Neural cell (in vitro differentiated cells): Measurements from ENCODE around the gene UQCR11. TPM values are rescaled to one million over a fixed set of nuclear protein-coding genes. Genes with fewer than 3 reads are reported as not detected.

Experiments used
- H2AFZ ChIP-seq: fragments of 200-600, 300-800 bp; sonication (generic), shearing (Covaris generic); 2 replicates; pipeline ENCODE4 v1.6.0; 2014; ENCODE audit warnings: low read depth, mild to moderate bottlenecking, antibody characterized with exemption, low read length, moderate library complexity
- H3F3A ChIP-seq: fragments of 200-600 bp; shearing (Covaris generic); 2 replicates; pipeline ENCODE4 v1.6.1; 2016; ENCODE audit warnings: mild to moderate bottlenecking, moderate library complexity, mixed read lengths, antibody characterized with exemption, low read length; ENCODE audit not compliant: insufficient read depth, poor library complexity, severe bottlenecking
- H3K27ac ChIP-seq: fragments of 200-600, 300-800 bp; sonication (generic), shearing (Covaris generic); 2 replicates; pipeline ENCODE4 v1.5.1; 2014; ENCODE audit warnings: mild to moderate bottlenecking, low read length, moderate library complexity
- H3K27me3 ChIP-seq: fragments of 300-800, 200-600 bp; sonication (generic), shearing (Covaris generic); 2 replicates; pipeline ENCODE4 v1.6.0; 2014; ENCODE audit warnings: mild to moderate bottlenecking, low read depth, low read length, moderate library complexity; ENCODE audit not compliant: insufficient read depth
- H3K36me3 ChIP-seq: fragments of 300-800, 200-600 bp; sonication (generic), shearing (Covaris generic); 2 replicates; pipeline ENCODE4 v1.5.1; 2014; ENCODE audit warnings: mild to moderate bottlenecking, antibody characterized with exemption, low read length, moderate library complexity; ENCODE audit not compliant: insufficient read depth
- H3K4me2 ChIP-seq: fragments of 300-800, 200-600 bp; sonication (generic), shearing (Covaris generic); 2 replicates; pipeline ENCODE4 v1.6.0; 2014; ENCODE audit warnings: mild to moderate bottlenecking, low read length
- H3K4me3 ChIP-seq: fragments of 300-800, 200-600 bp; sonication (generic), shearing (Covaris generic); 2 replicates; pipeline ENCODE4 v1.5.1; 2014; ENCODE audit warnings: mild to moderate bottlenecking, low read length, moderate library complexity
- H3K79me2 ChIP-seq: fragments of 200-600 bp; shearing (Covaris generic); replicated peaks from 2 replicates; pipeline ENCODE4 v1.6.0; 2014; ENCODE audit warnings: mild to moderate bottlenecking, low read length, moderate library complexity; ENCODE audit not compliant: insufficient read depth
- H3K9ac ChIP-seq: fragments of 300-800, 200-600 bp; sonication (generic), shearing (Covaris generic); 2 replicates; pipeline ENCODE4 v1.6.1; 2016; ENCODE audit warnings: mild to moderate bottlenecking, low read length, mixed read lengths
- H3K9me2 ChIP-seq: fragments of 200-600 bp; shearing (Covaris generic); 2 replicates; pipeline ENCODE4 v1.6.1; 2016; ENCODE audit warnings: mild to moderate bottlenecking, low read length, mixed read lengths; ENCODE audit not compliant: insufficient read depth
- H3K9me3 ChIP-seq: fragments of 200-600, 300-800 bp; sonication (generic), shearing (Covaris generic); 2 replicates; pipeline ENCODE4 v1.6.1; 2016; ENCODE audit warnings: mild to moderate bottlenecking, mixed run types, low read length, moderate library complexity, mixed read lengths
- H4K20me1 ChIP-seq: fragments of 200-600 bp; shearing (Covaris generic); 2 replicates; pipeline ENCODE4 v1.6.1; 2016; ENCODE audit warnings: mild to moderate bottlenecking, mixed run types; ENCODE audit not compliant: insufficient read depth
- EP300 ChIP-seq: fragments of 450-650 bp; conservative IDR thresholded peaks from 2 replicates; pipeline ENCODE4 v1.6.1; 2014; ENCODE audit warnings: antibody characterized with exemption, mild to moderate bottlenecking, moderate library complexity; ENCODE audit not compliant: poor library complexity, severe bottlenecking
- EZH2 ChIP-seq: fragments of 200-600, 300-800 bp; shearing (Covaris generic), sonication (generic); IDR thresholded peaks from 2 replicates; pipeline ENCODE4 v1.6.1; 2014; ENCODE audit warnings: antibody characterized with exemption, low read length, borderline replicate concordance, mild to moderate bottlenecking; ENCODE audit not compliant: insufficient read depth, poor library complexity, severe bottlenecking
- MXI1 ChIP-seq: fragments of 450-650 bp; conservative IDR thresholded peaks from 2 replicates; pipeline ENCODE4 v1.6.1; 2014; ENCODE audit warnings: antibody characterized with exemption, mild to moderate bottlenecking; ENCODE audit not compliant: poor library complexity, severe bottlenecking
- POLR2AphosphoS5 ChIP-seq: IDR thresholded peaks from 2 replicates; pipeline ENCODE4 v1.6.1; 2012
- RAD21 ChIP-seq: fragments of 450-650 bp; conservative IDR thresholded peaks from 2 replicates; pipeline ENCODE4 v1.6.1; 2014; ENCODE audit warnings: antibody characterized with exemption, mild to moderate bottlenecking, moderate library complexity
- SMC3 ChIP-seq: fragments of 450-650 bp; conservative IDR thresholded peaks from 2 replicates; pipeline ENCODE4 v1.6.1; 2014; ENCODE audit warnings: antibody characterized with exemption, mild to moderate bottlenecking, moderate library complexity; ENCODE audit not compliant: poor library complexity
- TAF1 ChIP-seq: IDR thresholded peaks from 2 replicates; pipeline ENCODE4 v1.6.1; 2012; ENCODE audit warnings: low read depth
- polyA plus RNA-seq: library from polyadenylated mRNA; depleted of rRNA; stranded (reverse); fragments of >200 nt; gene quantifications from 2 replicates; pipeline ENCODE4 v1.2.3, GENCODE V29; 2014
- TF ChIP-seq, protein P1 (sequence below): fragments of 450-650 bp; IDR thresholded peaks from 2 replicates; pipeline ENCODE4 v1.5.1; 2014; ENCODE audit warnings: antibody characterized with exemption, mild to moderate bottlenecking, moderate library complexity; ENCODE audit not compliant: poor library complexity, severe bottlenecking
- TF ChIP-seq, protein P2 (sequence below): IDR thresholded peaks from 2 replicates; pipeline ENCODE4 v1.6.1; 2012; ENCODE audit warnings: borderline replicate concordance

The UQCR11 gene
- polyA plus RNA-seq, 1 donor from 2014 or later: 204 TPM

DNA sequence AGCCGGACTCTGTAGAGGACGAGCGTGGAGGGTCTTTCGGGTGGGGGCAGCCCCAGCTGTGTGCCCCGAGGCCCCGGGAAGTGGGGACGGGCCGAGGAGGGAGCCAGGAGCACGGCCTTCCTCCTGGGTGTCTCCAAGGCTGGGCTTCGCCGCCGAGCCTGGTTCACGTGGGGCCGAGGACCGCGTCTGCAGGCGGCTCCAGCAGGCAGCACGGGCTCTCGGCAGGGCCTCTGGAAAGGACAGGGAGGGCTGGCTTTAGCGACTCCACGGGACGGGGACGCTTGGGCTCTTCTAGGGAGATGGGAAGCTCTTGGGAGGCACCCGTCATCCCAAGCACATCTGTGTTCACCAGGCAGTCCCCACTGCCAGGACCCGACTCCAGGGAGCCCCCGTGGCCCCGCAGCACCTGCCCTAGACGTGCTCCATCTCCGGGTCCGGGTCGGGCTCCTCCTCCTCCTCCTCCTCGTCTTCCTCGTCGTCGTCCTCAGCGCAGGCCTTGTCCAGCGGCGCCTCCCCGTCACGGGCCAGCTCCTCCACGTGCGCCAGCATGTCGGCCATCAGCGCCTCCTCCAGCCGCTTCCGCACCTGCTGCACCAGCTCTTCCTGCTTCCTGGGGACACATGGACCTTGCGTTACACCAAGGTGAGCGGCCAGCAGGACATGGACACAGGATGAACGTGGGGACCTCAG is 27.2 kb downstream of the UQCR11 start:
- no peak overlapping the region for H2AFZ ChIP-seq
- no peaks in the 10 kb centered on the region for H3K9me2 ChIP-seq
- H3K9me3 ChIP-seq: no peaks in the 10 kb centered on the region
- H3K4me2 ChIP-seq: no peak overlapping the region
- no peak overlapping the region for H3K9ac ChIP-seq
- H4K20me1 ChIP-seq: no peaks in the 10 kb centered on the region
- no peaks in the 10 kb centered on the region for H3K27me3 ChIP-seq
- no peaks in the 10 kb centered on the region for H3F3A ChIP-seq
- no peak overlapping the region for H3K27ac ChIP-seq
- TF ChIP-seq EP300: no peak
- TF ChIP-seq POLR2AphosphoS5: no peak
- TF ChIP-seq, protein P1, sequence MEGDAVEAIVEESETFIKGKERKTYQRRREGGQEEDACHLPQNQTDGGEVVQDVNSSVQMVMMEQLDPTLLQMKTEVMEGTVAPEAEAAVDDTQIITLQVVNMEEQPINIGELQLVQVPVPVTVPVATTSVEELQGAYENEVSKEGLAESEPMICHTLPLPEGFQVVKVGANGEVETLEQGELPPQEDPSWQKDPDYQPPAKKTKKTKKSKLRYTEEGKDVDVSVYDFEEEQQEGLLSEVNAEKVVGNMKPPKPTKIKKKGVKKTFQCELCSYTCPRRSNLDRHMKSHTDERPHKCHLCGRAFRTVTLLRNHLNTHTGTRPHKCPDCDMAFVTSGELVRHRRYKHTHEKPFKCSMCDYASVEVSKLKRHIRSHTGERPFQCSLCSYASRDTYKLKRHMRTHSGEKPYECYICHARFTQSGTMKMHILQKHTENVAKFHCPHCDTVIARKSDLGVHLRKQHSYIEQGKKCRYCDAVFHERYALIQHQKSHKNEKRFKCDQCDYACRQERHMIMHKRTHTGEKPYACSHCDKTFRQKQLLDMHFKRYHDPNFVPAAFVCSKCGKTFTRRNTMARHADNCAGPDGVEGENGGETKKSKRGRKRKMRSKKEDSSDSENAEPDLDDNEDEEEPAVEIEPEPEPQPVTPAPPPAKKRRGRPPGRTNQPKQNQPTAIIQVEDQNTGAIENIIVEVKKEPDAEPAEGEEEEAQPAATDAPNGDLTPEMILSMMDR: no peak
- TF ChIP-seq TAF1: no peak
- TF ChIP-seq EZH2: no peak
- TF ChIP-seq RAD21: no peak
- TF ChIP-seq, protein P2, sequence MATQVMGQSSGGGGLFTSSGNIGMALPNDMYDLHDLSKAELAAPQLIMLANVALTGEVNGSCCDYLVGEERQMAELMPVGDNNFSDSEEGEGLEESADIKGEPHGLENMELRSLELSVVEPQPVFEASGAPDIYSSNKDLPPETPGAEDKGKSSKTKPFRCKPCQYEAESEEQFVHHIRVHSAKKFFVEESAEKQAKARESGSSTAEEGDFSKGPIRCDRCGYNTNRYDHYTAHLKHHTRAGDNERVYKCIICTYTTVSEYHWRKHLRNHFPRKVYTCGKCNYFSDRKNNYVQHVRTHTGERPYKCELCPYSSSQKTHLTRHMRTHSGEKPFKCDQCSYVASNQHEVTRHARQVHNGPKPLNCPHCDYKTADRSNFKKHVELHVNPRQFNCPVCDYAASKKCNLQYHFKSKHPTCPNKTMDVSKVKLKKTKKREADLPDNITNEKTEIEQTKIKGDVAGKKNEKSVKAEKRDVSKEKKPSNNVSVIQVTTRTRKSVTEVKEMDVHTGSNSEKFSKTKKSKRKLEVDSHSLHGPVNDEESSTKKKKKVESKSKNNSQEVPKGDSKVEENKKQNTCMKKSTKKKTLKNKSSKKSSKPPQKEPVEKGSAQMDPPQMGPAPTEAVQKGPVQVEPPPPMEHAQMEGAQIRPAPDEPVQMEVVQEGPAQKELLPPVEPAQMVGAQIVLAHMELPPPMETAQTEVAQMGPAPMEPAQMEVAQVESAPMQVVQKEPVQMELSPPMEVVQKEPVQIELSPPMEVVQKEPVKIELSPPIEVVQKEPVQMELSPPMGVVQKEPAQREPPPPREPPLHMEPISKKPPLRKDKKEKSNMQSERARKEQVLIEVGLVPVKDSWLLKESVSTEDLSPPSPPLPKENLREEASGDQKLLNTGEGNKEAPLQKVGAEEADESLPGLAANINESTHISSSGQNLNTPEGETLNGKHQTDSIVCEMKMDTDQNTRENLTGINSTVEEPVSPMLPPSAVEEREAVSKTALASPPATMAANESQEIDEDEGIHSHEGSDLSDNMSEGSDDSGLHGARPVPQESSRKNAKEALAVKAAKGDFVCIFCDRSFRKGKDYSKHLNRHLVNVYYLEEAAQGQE: no peak
- no peak for TF ChIP-seq SMC3
- TF ChIP-seq MXI1: no peak
- no peaks in the 10 kb centered on the region for H3K79me2 ChIP-seq
- H3K4me3 ChIP-seq: no peak overlapping the region
- peaks cover 7% of the 10 kb centered on the region for H3K36me3 ChIP-seq

DNA sequence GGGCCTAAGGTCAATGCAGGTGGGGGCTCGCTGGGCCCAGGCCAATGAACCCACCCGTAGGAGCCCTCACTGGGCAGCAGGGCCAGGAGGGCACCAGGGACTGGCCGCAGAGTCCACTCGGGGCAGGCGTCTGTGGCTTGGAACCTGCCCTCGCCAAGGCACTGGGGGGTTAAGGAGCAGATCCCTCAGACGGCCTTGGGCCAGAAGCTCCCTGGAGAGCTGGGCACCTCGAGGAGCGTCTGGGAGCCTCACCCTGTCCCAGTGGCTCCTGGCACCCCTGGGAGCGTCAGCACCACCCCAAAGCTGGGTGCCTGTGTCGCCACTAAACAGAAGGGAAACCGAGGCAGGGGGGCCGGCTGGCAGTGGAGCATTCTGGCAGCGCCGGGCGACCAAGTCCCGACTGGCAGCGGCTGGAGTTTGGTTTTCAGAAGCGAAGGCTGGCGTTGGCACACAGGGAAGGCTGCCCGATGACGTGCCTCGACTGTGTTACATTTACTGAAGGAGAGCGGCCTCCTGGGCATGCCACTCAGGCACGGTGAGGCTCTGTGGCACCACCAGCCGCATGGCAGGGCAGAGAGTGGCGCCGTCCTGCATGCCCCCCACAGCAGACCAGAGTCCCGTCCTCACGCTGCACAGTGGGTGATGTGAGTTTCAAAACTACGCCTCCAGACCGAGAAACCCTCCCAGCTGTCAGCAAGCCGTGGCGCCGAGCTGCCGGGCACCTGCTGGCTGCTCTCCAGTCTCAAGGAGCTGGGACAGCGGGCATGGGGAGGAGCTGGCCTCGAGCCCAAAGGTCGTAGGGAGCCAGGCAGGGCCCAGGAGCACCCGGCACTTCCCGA is 28.0 kb downstream of the UQCR11 start:
- H3K4me3 ChIP-seq: no peak overlapping the region
- no peak overlapping the region for H3K9ac ChIP-seq
- H3K9me3 ChIP-seq: no peaks in the 10 kb centered on the region
- no peak overlapping the region for H3K4me2 ChIP-seq
- TF ChIP-seq TAF1: no peak
- peaks cover 7% of the 10 kb centered on the region for H3K36me3 ChIP-seq
- no peaks in the 10 kb centered on the region for H4K20me1 ChIP-seq
- no peaks in the 10 kb centered on the region for H3K27me3 ChIP-seq
- no peak overlapping the region for H2AFZ ChIP-seq
- H3F3A ChIP-seq: no peaks in the 10 kb centered on the region
- H3K27ac ChIP-seq: no peak overlapping the region
- H3K9me2 ChIP-seq: no peaks in the 10 kb centered on the region
- no peaks in the 10 kb centered on the region for H3K79me2 ChIP-seq
